HUES6 (cell line): ENCODE measurements around the gene VAV2.
"Not testable (repeated sequence)": the region's sequence is repeated elsewhere in the genome, so short reads cannot be mapped to it uniquely, and the experiment has no call there.

ENCODE experiments used
- H3K27ac ChIP-seq: 2 replicates; pipeline ENCODE4 v1.7.0; 2013; ENCODE audit warnings: low read depth, mild to moderate bottlenecking, low read length, inconsistent platforms
- H3K27me3 ChIP-seq: 2 replicates; pipeline ENCODE4 v1.6.1; 2013; ENCODE audit warnings: low read length; ENCODE audit not compliant: control insufficient read depth, insufficient read depth
- H3K36me3 ChIP-seq: 2 replicates; pipeline ENCODE4 v1.6.1; 2013; ENCODE audit warnings: low read length; ENCODE audit not compliant: control insufficient read depth, insufficient read depth
- H3K4me1 ChIP-seq: 2 replicates; pipeline ENCODE4 v1.6.1; 2013; ENCODE audit warnings: low read length; ENCODE audit not compliant: control insufficient read depth, insufficient read depth
- H3K4me3 ChIP-seq: 2 replicates; pipeline ENCODE4 v1.5.1; 2013; ENCODE audit warnings: low read depth, low read length
- H3K9ac ChIP-seq: one replicate; pipeline ENCODE4 v1.6.1; 2013; ENCODE audit warnings: mild to moderate bottlenecking, low read length
- H3K9me3 ChIP-seq: 2 replicates; pipeline ENCODE4 v1.6.1; 2013; ENCODE audit warnings: low read depth, low read length; ENCODE audit not compliant: control insufficient read depth, insufficient read depth

VAV2 gene

GRCh38 chr9:133770076-133770777 is 221.9 kb downstream of the VAV2 start:
- Histone ChIP-seq H3K4me1 (no peaks in the 10 kb centered on the region), H3K4me3 (no peak overlapping the region), H3K27me3 (no peaks in the 10 kb centered on the region), H3K9me3 (peaks cover 14% of the 10 kb centered on the region), H3K27ac (no peak overlapping the region), H3K9ac (no peak overlapping the region), H3K36me3 (peaks cover 80% of the 10 kb centered on the region)

GRCh38 chr9:133769511-133770075 is 222.5 kb downstream of the VAV2 start:
- Histone ChIP-seq H3K36me3 (peaks cover 76% of the 10 kb centered on the region), H3K9me3 (peaks cover 14% of the 10 kb centered on the region), H3K27ac (no peak overlapping the region), H3K9ac (no peak overlapping the region), H3K27me3 (no peaks in the 10 kb centered on the region), H3K4me3 (no peak overlapping the region), H3K4me1 (no peaks in the 10 kb centered on the region)

GRCh38 chr9:133768859-133769510 is 223.1 kb downstream of the VAV2 start:
- H3K9me3 ChIP-seq = peaks cover 14% of the 10 kb centered on the region
- H3K27me3 ChIP-seq = no peaks in the 10 kb centered on the region
- H3K4me3 ChIP-seq = no peak overlapping the region
- no peaks in the 10 kb centered on the region for H3K4me1 ChIP-seq
- H3K27ac ChIP-seq = no peak overlapping the region
- peaks cover 70% of the 10 kb centered on the region for H3K36me3 ChIP-seq
- no peak overlapping the region for H3K9ac ChIP-seq

GRCh38 chr9:133768371-133768858 is 223.7 kb downstream of the VAV2 start:
- Histone ChIP-seq H3K9ac (no peak overlapping the region), H3K4me1 (no peaks in the 10 kb centered on the region), H3K4me3 (no peak overlapping the region), H3K36me3 (peaks cover 68% of the 10 kb centered on the region), H3K9me3 (peaks cover 14% of the 10 kb centered on the region), H3K27me3 (no peaks in the 10 kb centered on the region), H3K27ac (no peak overlapping the region)

- Histone ChIP-seq H3K36me3 (peaks cover 67% of the 10 kb centered on the region), H3K27me3 (no peaks in the 10 kb centered on the region), H3K9me3 (peaks cover 14% of the 10 kb centered on the region), H3K4me3 (no peak overlapping the region), H3K9ac (no peak overlapping the region), H3K4me1 (no peaks in the 10 kb centered on the region), H3K27ac (no peak overlapping the region)
These were observed 224.5 kb downstream of the VAV2 start for GRCh38 chr9:133767625-133768024.

- Histone ChIP-seq H3K27ac (no peak overlapping the region), H3K9me3 (peaks cover 14% of the 10 kb centered on the region), H3K4me3 (no peak overlapping the region), H3K27me3 (no peaks in the 10 kb centered on the region), H3K4me1 (no peaks in the 10 kb centered on the region), H3K36me3 (peaks cover 61% of the 10 kb centered on the region), H3K9ac (no peak overlapping the region)
These were observed 225.1 kb downstream of the VAV2 start for GRCh38 chr9:133767008-133767407.

GRCh38 chr9:133766234-133766633 is 225.9 kb downstream of the VAV2 start:
- H3K4me1 ChIP-seq, H3K4me3 ChIP-seq, H3K27ac ChIP-seq, H3K27me3 ChIP-seq, H3K9ac ChIP-seq: not testable (repeated sequence)
- peaks cover 14% of the 10 kb centered on the region for H3K9me3 ChIP-seq
- H3K36me3 ChIP-seq = peaks cover 57% of the 10 kb centered on the region

GRCh38 chr9:133763272-133764183 is 228.6 kb downstream of the VAV2 start:
- peaks cover 14% of the 10 kb centered on the region for H3K9me3 ChIP-seq
- H3K9ac ChIP-seq = no peak overlapping the region
- H3K27me3 ChIP-seq = no peaks in the 10 kb centered on the region
- H3K4me3 ChIP-seq = no peak overlapping the region
- peaks cover 3% of the 10 kb centered on the region for H3K4me1 ChIP-seq
- H3K36me3 ChIP-seq = peaks cover 38% of the 10 kb centered on the region
- H3K27ac ChIP-seq = no peak overlapping the region

GRCh38 chr9:133762488-133763271 is 229.4 kb downstream of the VAV2 start:
- Histone ChIP-seq H3K27me3 (no peaks in the 10 kb centered on the region), H3K9me3 (peaks cover 7% of the 10 kb centered on the region), H3K36me3 (peaks cover 30% of the 10 kb centered on the region)

GRCh38 chr9:133761641-133762248 is 230.4 kb downstream of the VAV2 start:
- Histone ChIP-seq H3K4me3 (no peak overlapping the region), H3K27ac (no peak overlapping the region), H3K9me3 (no peaks in the 10 kb centered on the region), H3K36me3 (peaks cover 20% of the 10 kb centered on the region), H3K9ac (no peak overlapping the region), H3K4me1 (peaks cover 3% of the 10 kb centered on the region), H3K27me3 (no peaks in the 10 kb centered on the region)

More at GRCh38 chr9:133762488-133763271, 229.4 kb downstream of the VAV2 start:
- H3K4me3 ChIP-seq = no peak overlapping the region
- H3K9ac ChIP-seq = no peak overlapping the region
- H3K4me1 ChIP-seq = peaks cover 3% of the 10 kb centered on the region
- H3K27ac ChIP-seq = no peak overlapping the region
